Measurements from ENCODE around the gene SNED1.

- TF ChIP-seq CTCF (conservative IDR thresholded peaks at IDR 0.05): no peak
- no peak for TF ChIP-seq EZH2 (IDR thresholded peaks at IDR 0.05; ENCODE audit: low read depth)
Observed at GRCh38 chr2:241069821-241070281, 71.4 kb downstream of the SNED1 start.

Data from PC-9 (cell line).